GM18868 (cell line): ENCODE results near the gene IFIT5.
"Not testable (repeated sequence)": the region's sequence is repeated elsewhere in the genome, so short reads cannot be mapped to it uniquely, and the experiment has no call there.

Source experiments
- ATAC-seq: cut with Tn5 transposase; IDR thresholded peaks from one replicate; pipeline ENCODE4 v1.9.1; 2021; ENCODE audit warnings: mild to moderate bottlenecking, moderate library complexity; ENCODE audit not compliant: unreplicated experiment

Gene IFIT5

DNA sequence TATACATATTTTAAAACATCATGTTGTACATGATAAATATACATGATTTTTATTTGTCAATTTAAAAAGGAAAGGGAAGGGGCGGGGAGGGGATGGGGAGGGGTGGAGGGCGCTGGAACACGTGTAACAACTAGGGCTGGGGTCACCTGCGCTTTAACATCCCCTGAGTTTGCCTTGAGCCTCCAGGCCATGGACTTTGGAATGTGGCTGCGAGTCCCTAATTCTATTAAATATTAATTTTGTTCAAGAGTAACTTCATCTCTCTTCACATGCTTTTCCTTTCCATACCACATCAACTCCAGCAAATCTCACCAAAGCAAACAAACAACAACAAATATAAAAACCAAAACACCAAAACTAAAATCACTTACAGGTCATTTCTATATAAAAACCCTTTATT is 10.6 kb downstream of the IFIT5 start:
- no peak for ATAC-seq

DNA sequence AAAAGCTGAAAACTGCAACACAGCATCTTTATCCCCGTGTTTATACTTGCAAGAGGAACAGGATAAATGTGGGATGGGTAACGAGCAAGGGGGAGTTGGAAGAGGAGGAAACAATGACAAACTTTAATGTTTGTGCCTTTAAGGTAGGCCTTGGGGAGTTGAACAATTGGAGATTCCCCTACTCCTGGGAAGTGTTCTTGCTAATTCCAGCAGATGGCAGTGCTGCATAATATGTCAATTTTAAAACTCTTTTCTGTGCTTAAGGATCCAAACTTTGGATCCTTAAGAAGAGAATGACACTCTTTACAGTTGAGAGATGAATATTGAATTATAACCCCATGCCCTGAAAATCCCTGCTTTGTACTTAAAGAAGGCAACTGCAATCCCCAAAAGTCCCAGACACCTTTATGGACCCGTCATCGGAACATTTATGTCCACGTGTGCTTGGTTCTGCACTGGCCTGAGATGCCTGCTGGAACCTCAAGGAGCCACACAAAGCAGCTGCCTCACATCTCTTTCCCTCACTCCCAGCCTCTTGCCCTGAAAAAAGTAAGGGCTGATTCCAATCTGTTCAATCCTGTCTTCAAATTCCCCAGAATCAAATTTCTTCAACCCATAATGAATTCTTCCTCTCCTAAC is 12.0 kb downstream of the IFIT5 start:
- peak; percentile 70 for ATAC-seq

- ATAC-seq: no peak
Measured at GRCh38 chr10:89427629-89428028, 13.3 kb downstream of the IFIT5 start.

DNA sequence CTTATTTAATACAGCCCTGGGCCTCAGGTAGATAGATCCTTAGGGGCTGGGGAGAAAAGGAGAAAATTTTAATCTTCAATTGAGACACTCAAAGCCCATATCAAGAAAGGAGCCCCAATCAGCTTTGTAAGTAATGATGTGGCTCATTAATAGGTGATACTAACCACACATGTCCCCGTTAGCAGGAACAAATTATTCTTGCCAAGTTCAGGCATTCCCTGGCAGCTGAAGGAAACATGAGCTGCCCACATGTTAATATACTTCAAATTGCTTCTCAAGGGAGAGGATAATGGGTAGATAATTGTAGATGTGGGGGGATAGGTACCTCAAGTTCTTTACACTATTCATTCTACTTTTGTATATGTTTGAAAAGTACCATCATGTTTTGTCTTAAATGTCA is 14.5 kb downstream of the IFIT5 start:
- ATAC-seq: no peak

- ATAC-seq: no peak
Measured at GRCh38 chr10:89431977-89432376, 17.6 kb downstream of the IFIT5 start.

DNA sequence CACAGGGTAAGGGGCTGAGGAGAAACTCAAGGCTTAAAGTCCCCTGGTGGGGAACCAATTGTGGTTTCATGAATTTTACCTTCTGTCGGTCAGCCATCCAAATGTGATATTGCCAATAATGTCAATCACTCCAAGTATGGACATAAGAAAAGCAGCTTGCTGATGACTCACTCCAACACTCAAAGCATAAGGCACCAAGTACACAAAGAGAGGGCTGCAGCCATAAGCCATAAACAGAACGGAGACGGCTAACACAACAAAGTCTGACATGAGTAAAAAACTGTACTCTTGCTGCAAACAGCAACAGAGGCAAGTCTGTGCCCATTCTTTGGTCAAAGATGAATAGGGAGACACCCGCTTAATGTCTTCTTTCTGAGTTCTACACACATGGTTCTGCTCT is 24.2 kb downstream of the IFIT5 start:
- no peak for ATAC-seq

DNA sequence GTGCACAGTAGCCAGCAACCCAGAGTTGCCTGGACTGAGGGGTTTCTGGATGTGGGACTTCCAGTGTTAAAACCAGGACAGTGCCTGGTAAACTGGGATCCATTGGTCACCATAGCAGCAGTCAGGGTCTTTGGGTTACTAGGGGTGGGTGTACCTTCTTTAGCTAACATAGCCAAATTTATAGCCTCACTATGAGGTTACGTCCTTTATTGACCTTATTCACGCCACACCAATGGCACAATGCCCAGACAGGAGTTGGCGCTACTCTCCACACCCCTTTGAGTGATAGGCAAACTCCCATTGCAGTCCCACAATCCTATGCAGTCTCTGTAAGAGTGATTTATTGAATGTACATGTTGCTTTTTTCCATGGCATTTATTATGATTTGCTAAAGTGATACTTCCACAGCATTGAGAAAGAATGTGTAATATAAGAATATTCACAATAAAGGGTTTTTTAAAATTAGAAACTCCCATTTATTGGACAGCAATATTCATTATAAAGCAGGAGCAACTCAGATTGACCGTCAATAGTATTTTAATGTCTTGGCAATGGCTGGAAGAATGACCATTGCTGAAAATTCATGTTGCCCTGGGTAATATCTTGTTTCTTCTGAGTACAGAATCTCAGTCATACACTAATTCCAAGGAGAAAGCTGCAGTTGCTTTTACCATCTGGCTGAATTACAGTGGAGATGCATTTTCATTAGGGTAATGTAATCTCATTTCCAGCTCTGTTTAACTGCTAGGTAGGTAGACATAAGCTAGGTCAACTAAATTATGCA is 26.1 kb downstream of the IFIT5 start:
- no peak for ATAC-seq

DNA sequence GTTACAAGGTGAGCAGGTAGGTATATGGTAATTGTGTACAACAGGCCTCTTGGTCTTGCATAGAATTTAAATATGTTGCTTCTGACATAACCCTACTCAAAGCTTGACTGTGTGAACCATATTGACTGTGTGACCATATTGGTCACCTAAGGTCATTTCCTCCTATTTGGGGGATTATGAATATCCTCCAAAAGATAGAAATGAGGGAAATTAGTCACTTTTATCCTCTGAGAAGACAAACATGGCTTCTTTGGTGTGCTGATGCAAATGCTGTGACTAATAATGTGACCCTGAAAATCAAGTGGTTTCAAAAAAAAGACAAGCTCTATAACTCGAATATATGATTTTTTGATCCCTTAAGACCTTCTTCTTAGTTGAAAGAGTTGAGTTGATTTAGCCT is 27.9 kb downstream of the IFIT5 start:
- no peak for ATAC-seq

DNA sequence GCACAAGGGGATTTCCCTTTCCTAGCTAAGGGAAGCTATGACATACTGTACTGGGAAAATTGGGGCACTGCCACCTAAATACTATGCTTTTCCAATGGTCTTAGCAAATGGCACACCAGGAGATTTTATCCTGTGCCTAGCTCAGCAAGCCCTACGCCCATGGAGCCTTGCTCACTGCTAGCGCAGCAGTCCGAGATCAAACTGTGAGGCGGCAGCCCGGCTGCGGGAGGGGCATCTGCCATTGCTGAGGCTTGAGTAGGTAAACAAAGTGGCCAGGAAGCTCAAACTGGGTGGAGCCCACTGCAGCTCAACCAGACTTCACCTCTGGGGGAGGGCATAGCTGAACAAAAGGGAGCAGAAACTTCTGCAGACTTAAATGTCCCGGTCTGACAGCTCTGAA is 30.5 kb downstream of the IFIT5 start:
- ATAC-seq: not testable (repeated sequence)

GRCh38 chr10:89450901-89451300 is 36.5 kb downstream of the IFIT5 start:
- no peak for ATAC-seq

GRCh38 chr10:89452193-89452592 is 37.8 kb downstream of the IFIT5 start:
- ATAC-seq: no peak

GRCh38 chr10:89454561-89455347 is 40.4 kb downstream of the IFIT5 start:
- no peak for ATAC-seq

DNA sequence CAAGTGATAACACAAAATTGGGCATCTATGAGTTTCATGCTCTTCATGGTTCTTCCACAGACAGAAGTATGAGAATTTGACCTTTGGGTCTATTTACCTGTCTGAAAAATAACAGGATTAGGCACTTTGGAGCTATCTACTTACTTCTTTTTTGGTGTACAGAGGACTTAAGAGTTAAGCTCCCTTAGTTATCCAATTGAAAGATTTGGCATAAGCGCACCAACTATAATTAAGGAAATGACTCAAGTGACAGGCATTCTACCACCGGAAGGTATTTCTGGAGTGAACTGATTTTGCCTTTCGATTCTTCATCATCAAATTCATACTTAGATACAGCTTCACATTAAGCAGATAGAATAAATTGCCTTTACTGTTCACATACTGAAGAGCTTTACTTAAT is 43.9 kb downstream of the IFIT5 start:
- no peak for ATAC-seq

- ATAC-seq: no peak
Measured at GRCh38 chr10:89458784-89459183, 44.4 kb downstream of the IFIT5 start.

- no peak for ATAC-seq
Measured at GRCh38 chr10:89463846-89464537, 49.6 kb downstream of the IFIT5 start.

GRCh38 chr10:89465196-89465595 is 50.8 kb downstream of the IFIT5 start:
- no peak for ATAC-seq

GRCh38 chr10:89466599-89467035 is 52.2 kb downstream of the IFIT5 start:
- no peak for ATAC-seq

- no peak for ATAC-seq
Measured at GRCh38 chr10:89468191-89468965, 54.0 kb downstream of the IFIT5 start.

DNA sequence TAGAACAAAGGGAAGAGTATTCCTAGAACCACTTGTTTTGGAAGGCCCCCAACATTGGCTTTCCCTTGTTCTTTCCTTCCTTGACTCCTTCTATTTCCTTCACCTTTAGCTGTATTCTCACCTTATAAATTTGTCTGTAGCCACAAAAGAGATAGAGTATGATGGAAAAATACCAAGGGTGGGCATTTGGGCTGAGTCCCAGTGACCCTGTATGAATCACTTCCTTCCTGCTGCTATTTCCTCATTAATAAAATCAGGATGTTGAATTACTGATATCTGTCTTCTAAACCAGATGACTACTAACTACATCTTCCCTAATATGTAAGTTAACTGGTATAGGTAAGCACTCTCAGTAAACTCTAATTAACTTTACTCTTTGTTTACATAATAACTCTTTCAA is 55.1 kb downstream of the IFIT5 start:
- no peak for ATAC-seq
